ENCODE measurements around the gene NRXN3. TPM values are rescaled to one million over a fixed set of nuclear protein-coding genes. Genes with fewer than 3 reads are reported as not detected.

The NRXN3 gene
- total RNA-seq, 2 experiments from 2014 or later, result not detected

- POLR2A ChIA-PET, result interaction anchor here (0.6 kb wide), 1 partner anchor 73 kb away, joined by 4 read pairs; no protein-coding TSS in a partner anchor
- Histone ChIP-seq H3K9me2 (ENCODE audit: insufficient read depth, low read length) (no peaks in the 10 kb centered on the region), H3K27ac (ENCODE audit: low read depth, low read length, poor library complexity, severe bottlenecking) (no peak overlapping the region), H3K9me3 (ENCODE audit: low read length) (no peaks in the 10 kb centered on the region), H3K36me3 (ENCODE audit: insufficient read depth, low read length) (no peaks in the 10 kb centered on the region), H4K20me1 (ENCODE audit: insufficient read depth, low read length) (no peaks in the 10 kb centered on the region), H3K4me3 (ENCODE audit: low read depth, low read length, poor library complexity, severe bottlenecking) (no peak overlapping the region), H3K4me2 (ENCODE audit: low read length) (no peak overlapping the region), H2AFZ (ENCODE audit: low read length) (no peak overlapping the region), H3K4me1 (ENCODE audit: insufficient read depth, low read length, poor library complexity, severe bottlenecking) (no peaks in the 10 kb centered on the region), H3K79me2 (ENCODE audit: insufficient read depth, low read depth, low read length) (no peaks in the 10 kb centered on the region)
- intact Hi-C loops (cut with micrococcal nuclease; ENCODE audit: unreplicated experiment), result no loop called here
- BruUV-seq (replicated peaks), result no TSS peak
- DNase-seq (ENCODE audit: low spot score), result no peak
- TF ChIP-seq, protein P1, sequence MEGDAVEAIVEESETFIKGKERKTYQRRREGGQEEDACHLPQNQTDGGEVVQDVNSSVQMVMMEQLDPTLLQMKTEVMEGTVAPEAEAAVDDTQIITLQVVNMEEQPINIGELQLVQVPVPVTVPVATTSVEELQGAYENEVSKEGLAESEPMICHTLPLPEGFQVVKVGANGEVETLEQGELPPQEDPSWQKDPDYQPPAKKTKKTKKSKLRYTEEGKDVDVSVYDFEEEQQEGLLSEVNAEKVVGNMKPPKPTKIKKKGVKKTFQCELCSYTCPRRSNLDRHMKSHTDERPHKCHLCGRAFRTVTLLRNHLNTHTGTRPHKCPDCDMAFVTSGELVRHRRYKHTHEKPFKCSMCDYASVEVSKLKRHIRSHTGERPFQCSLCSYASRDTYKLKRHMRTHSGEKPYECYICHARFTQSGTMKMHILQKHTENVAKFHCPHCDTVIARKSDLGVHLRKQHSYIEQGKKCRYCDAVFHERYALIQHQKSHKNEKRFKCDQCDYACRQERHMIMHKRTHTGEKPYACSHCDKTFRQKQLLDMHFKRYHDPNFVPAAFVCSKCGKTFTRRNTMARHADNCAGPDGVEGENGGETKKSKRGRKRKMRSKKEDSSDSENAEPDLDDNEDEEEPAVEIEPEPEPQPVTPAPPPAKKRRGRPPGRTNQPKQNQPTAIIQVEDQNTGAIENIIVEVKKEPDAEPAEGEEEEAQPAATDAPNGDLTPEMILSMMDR (conservative IDR thresholded peaks at IDR 0.05; ENCODE audit: low read length), result no peak
- TF ChIP-seq EZH2phosphoT487 (IDR thresholded peaks at IDR 0.05; ENCODE audit: borderline replicate concordance, low read depth, low read length), result no peak
- CTCF ChIA-PET (ENCODE audit: unreplicated experiment), result no interaction called here
These were observed 1394.2 kb downstream of the NRXN3 start for GRCh38 chr14:79564371-79564770.

DNA sequence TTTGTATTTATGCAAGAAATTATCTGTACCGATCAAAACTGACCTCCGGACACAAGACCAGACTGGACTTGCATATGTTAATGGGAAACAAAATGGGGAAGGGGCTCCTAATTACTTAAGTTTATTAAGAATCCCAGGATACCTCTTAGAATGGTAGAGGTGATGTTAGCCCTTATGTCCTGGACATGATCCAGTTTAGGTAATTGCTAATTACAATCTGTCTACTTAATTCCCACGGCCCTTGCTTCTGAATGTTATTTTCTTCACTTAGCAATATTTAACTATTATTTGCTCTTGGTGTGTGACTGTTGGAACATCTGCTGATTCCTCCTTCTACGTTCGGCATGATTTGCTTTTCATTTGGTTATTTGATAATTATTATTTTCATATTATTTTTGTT lies 1397.1 kb downstream of the NRXN3 start:
- H3K4me3 ChIP-seq (ENCODE audit: low read depth, low read length, poor library complexity, severe bottlenecking), result no peak overlapping the region
- CTCF ChIA-PET (ENCODE audit: unreplicated experiment), result no interaction called here
- BruUV-seq (replicated peaks), result no TSS peak
- no peak overlapping the region for H2AFZ ChIP-seq (ENCODE audit: low read length)
- no peaks in the 10 kb centered on the region for H3K79me2 ChIP-seq (ENCODE audit: insufficient read depth, low read depth, low read length)
- H3K27ac ChIP-seq (ENCODE audit: low read depth, low read length, poor library complexity, severe bottlenecking), result no peak overlapping the region
- H3K36me3 ChIP-seq (ENCODE audit: insufficient read depth, low read length), result no peaks in the 10 kb centered on the region
- intact Hi-C loops (cut with micrococcal nuclease; ENCODE audit: unreplicated experiment), result no loop called here
- no peaks in the 10 kb centered on the region for H3K4me1 ChIP-seq (ENCODE audit: insufficient read depth, low read length, poor library complexity, severe bottlenecking)
- TF ChIP-seq EZH2phosphoT487 (IDR thresholded peaks at IDR 0.05; ENCODE audit: borderline replicate concordance, low read depth, low read length), result no peak
- TF ChIP-seq, protein P1 (conservative IDR thresholded peaks at IDR 0.05; ENCODE audit: low read length), result no peak
- POLR2A ChIA-PET, result no interaction called here
- H3K4me2 ChIP-seq (ENCODE audit: low read length), result no peak overlapping the region
- H4K20me1 ChIP-seq (ENCODE audit: insufficient read depth, low read length), result no peaks in the 10 kb centered on the region
- H3K9me3 ChIP-seq (ENCODE audit: low read length), result no peaks in the 10 kb centered on the region
- DNase-seq (ENCODE audit: low spot score), result no peak
- H3K9me2 ChIP-seq (ENCODE audit: insufficient read depth, low read length), result no peaks in the 10 kb centered on the region

DNA sequence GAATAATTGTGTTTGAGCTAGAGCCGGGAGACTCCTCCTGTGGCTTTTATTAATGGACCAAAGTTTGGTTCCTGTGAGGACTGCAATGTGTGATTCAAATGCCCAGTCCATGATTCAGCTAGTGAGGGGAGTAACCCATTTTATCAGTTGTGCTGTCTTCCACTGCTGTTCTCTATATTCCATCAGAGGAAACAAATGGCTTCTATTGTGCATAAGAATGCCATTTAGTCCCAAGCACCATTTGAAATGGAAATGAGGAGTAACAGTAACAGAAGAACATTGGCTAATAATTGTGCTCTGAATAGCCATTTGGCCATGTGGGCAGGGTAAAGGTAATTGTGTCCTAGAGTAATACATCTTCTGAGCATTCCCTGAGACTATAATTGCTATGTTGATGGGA lies 1398.4 kb downstream of the NRXN3 start:
- no TSS peak for BruUV-seq (replicated peaks)
- Histone ChIP-seq H3K9me2 (ENCODE audit: insufficient read depth, low read length) (no peaks in the 10 kb centered on the region), H3K27ac (ENCODE audit: low read depth, low read length, poor library complexity, severe bottlenecking) (no peak overlapping the region), H3K4me2 (ENCODE audit: low read length) (no peak overlapping the region), H3K4me1 (ENCODE audit: insufficient read depth, low read length, poor library complexity, severe bottlenecking) (no peaks in the 10 kb centered on the region), H4K20me1 (ENCODE audit: insufficient read depth, low read length) (no peaks in the 10 kb centered on the region), H3K4me3 (ENCODE audit: low read depth, low read length, poor library complexity, severe bottlenecking) (no peak overlapping the region), H3K79me2 (ENCODE audit: insufficient read depth, low read depth, low read length) (no peaks in the 10 kb centered on the region), H2AFZ (ENCODE audit: low read length) (no peak overlapping the region), H3K36me3 (ENCODE audit: insufficient read depth, low read length) (no peaks in the 10 kb centered on the region), H3K9me3 (ENCODE audit: low read length) (no peaks in the 10 kb centered on the region)
- ChIA-PET POLR2A (no interaction called here), CTCF (ENCODE audit: unreplicated experiment) (no interaction called here)
- intact Hi-C loops (cut with micrococcal nuclease; ENCODE audit: unreplicated experiment), result no loop called here
- DNase-seq (ENCODE audit: low spot score), result no peak
- TF ChIP-seq, protein P1 (conservative IDR thresholded peaks at IDR 0.05; ENCODE audit: low read length), result no peak
- TF ChIP-seq EZH2phosphoT487 (IDR thresholded peaks at IDR 0.05; ENCODE audit: borderline replicate concordance, low read depth, low read length), result no peak
